GM18907 (cell line): ENCODE results near the gene MRPL14.

Source experiments
- ATAC-seq: cut with Tn5 transposase; IDR thresholded peaks from one replicate; pipeline ENCODE4 v1.9.1; 2021; ENCODE audit warnings: mild to moderate bottlenecking, moderate library complexity; ENCODE audit not compliant: unreplicated experiment

The MRPL14 gene

DNA sequence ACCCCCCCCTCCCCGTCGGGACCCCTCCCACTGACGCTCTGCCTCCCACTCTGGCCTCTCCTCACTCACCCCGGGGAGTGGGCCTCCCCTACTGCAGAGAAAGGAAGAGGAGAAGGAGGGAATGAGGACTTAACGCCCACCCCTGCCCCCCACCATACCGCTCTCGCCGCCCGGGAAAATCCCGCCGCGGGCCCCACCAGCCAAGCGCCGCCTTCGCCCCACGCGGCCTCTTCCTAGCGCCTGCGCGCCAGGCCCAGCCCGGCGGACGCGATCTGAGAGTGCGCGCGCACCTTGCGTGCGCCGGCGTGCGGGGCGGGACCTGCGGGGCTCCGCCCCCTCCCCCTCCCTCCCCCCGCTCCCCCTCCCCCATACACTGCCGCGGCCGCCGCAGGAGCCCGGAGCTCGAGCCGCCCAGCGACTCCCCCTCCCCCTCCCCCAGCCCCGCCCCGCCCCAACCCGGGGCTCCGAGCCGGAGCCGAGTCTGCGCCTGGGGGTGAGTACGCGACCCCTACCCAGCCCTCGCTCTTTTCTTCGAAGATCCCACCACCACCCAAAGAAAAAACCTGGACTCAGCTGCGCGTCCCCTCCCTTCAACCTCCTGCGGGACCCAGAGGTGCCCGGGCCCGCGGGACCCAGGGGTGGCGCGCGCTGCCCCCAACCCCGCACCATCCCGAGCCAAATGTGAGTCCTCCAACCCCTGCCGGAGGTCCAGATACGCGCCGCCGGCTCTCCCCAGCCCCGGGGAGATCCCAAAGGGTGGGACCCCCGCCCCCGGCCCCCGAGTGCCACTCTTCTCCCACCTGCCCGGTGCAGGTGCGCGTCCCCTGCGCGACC is at the start of gene MRPL14, which contains the start of gene TMEM63B:
Gene MRPL14, minus strand, starts transcription at position 267 of the 834 bp plus-strand sequence. CDS start 10,841 bp downstream, outside the sequence.
Gene TMEM63B, plus strand, starts transcription at position 369 of the 834 bp plus-strand sequence. CDS start 7,031 bp downstream, outside the sequence.
- ATAC-seq = peak; percentile 67

DNA sequence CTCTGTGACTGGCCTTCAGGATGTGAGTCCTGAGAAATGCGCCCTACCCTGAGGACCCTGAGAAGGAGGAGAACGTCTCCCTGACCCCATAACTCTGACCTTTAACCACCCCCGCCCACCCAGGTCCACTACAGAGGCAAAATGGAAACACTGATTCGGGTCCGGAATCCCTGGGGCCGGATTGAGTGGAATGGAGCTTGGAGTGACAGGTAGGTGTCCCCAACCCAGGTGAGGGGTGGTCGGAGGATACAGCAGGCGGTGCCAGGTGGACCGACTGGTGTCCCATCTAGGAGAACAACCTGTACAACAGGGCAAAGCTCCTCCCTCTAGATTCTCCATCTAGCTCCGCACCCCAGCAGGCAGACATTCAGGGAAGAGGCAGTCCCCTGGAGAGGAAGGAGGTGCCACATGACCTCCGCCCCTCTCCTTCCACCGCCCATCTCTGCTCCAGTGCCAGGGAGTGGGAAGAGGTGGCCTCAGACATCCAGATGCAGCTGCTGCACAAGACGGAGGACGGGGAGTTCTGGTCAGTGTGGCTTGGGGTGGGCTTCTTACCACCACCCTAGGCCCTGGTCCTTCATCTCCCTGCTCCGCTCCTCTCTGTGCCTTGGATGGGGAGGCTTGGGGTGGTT is 49.0 kb upstream of the MRPL14 start:
- peak; percentile 1 for ATAC-seq

DNA sequence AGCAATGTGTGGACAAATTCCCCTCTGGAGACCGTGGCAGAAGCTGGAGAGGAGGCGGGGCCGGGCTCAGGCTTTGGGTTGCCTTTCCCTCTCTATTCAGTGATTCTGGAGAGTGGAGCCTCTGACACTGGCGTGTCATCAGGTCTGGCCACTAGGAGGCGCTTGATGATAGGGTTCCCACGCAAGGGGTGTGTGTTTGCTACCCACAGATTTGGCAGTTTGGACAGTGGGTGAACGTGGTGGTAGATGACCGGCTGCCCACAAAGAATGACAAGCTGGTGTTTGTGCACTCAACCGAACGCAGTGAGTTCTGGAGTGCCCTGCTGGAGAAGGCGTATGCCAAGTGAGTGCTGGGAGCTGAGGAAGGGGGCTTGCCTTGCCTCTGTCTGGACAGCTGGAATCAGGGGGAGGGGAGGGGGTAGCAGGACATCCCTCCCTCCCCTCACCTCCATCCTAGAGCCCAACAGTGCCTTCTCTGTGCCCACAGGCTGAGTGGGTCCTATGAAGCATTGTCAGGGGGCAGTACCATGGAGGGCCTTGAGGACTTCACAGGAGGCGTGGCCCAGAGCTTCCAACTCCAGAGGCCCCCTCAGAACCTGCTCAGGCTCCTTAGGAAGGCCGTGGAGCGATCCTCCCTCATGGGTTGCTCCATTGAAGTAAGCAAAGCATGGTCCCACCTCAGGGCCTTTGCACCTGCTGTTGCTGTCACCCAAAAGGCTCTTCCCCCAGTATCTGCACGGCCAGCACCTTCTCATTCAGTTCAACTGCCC is 45.7 kb upstream of the MRPL14 start:
- no peak for ATAC-seq

DNA sequence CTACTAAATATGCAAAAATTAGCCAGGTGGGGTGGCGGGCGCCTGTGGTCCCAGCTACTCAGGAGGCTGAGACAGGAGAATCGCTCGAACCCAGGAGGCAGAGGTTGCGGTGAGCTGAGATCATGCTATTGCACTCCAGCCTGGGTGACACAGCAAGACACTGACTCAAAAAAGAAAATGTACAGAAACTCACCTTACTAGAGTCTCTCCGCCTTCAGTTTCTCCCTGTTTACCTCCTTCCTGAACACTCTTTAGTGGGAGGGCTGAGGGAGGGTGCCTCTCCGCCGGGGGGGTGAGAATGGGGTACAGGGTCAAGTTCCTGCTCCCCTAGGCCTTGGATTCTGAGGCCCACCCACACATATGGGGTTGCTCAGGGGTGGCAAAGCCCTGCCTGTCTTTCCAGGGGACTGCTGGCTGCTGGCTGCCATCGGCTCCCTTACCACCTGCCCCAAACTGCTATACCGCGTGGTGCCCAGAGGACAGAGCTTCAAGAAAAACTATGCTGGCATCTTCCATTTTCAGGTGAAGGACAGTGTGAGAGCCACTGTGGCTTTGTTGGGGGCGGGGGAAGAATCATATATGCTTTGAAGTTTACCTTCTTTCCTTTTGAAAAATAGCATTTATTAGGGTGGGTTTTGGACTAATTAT is 44.8 kb upstream of the MRPL14 start:
- ATAC-seq = no peak

DNA sequence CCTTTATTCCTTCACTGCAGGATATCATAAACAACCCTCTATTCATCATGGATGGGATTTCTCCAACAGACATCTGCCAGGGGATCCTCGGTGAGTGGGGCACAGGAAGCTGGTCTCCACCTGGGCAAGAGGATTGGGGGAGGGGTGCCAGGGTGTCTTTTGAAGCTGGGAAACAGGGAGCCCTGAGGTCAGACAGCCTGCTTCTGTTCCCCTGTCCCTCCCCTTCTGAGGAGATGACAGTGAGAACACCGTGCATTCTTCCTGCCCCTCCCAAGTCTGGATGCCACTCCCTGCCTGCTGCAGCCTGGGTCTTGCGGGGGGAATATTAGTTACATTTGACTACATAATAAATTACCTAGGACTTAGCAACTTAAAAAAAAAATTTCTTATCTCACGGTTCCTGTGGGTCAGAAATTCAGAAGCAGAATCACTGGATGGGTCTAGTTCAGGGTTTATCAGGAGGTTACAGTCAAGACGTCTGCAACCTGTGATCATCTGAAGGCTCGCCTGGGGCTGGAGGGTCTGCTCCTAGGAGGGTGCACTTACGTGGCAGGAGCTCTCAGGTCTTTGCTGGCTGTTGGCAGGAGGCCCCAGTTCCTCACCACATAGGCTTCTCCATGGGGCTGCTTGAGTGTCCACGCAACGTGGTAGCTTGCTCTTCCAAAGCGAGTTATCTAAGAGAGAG is 42.8 kb upstream of the MRPL14 start:
- no peak for ATAC-seq

DNA sequence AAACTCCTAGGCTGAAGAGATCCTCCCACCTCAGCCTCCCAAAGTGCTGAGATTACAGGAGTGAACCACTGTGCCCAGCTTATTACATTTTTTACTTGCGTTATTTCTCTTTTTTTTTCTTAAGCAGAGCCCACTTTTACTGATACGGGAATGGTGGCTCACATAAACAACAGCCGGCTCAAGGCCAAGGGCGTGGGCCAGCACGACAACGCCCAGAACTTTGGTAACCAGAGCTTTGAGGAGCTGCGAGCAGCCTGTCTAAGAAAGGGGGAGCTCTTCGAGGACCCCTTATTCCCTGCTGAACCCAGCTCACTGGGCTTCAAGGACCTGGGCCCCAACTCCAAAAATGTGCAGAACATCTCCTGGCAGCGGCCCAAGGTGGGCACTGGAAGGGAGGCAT is 41.9 kb upstream of the MRPL14 start:
- no peak for ATAC-seq

DNA sequence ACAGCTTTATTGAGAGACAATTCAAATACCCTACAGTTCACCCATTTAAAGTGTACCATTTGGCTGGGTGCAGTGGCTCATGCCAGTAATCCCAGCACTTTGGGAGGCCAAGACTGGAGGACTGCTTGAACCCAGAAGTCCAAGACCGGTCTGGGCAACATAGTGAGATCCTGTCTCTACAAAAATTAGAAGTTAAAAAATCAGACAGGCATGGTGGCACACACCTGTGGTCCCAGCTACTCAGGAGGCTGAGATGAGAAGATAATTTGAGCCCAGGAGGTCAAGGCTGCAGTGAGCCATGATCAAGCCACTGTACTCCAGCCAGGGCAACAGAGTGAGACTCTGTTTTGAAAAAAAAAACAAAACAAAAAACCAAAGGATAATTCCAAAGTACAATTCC is 40.3 kb upstream of the MRPL14 start:
- no peak for ATAC-seq

DNA sequence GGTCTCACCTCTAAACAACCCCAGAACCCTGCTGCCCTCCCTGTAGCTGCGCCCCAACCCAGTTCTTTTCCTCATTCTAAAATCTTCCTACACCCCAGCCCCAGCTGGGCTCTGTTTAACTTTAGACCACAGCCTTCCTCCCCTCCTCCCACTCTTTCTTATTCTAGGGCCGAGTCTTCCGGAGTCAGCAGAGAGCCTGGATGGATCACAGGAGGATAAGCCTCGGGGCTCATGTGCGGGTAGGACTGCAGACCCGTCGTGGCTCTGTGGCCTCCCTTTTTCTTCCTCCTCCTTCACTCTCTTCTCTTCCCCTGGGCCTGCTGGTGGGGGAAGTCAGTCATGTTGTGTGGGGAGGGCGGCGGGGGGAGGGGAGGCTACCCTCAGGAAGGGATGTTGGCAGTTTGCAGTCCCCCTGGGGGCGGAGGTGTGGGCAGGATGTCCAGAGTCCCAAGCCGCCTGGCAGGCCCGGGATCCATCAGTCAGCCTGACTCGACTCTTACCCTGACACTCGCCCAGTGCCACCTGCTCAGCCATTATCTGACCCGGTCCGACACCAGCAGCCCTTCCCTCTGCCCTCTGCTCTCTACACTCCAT is 39.4 kb upstream of the MRPL14 start:
- ATAC-seq = no peak

DNA sequence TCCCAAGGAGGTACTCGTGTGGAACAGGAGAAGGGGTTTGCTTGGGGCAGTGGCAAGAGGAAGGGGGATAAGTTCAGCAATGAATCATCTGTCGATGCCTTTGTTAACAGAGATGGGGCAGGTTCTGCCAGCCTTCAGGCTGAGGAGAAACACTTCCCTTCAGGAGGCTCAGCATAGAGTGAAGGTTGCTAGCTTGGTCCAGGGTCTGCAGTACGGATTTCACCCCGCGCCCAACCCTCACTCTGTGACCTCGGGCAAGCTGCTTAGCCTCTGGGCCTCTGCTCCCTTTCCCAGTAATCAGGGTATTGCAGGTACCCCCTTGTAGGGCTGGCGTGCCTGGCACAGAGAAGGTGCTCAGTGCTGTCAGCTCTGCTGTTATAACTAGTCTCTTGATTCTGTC is 38.9 kb upstream of the MRPL14 start:
- ATAC-seq = no peak

DNA sequence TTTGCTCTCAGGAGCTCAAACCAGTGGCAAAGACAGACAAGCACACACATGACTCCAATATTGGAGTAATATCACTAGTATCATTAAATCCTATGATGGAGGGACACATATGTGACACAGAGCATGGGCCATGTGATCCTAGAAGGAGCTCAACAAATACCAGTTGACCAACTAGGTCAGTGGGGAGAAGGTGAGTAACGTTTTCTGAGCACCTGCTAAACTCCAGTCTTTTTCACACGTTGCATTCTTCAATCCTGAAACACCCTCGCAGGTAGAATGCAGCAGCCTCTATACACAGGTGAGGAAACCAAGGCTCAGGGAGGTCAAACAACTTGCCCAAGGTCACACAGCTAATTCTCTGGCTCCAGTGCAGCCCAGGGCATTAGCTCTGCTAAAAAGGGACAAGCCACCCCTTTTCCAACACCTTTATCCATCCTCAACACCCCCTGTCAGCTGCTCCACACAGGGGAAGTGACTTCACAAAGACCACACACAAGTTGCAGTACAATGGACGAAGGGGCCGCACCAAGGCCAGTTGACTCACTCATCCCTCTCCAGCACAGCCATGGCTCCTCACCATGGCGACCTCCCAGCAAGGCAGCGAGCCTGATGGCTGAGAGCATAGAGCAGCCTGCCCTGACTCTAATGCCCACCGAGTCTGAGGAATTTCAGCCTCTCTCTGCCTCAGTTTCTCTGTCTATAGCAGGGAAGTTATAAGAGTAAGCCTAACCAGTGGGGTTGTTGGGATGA is 35.8 kb upstream of the MRPL14 start:
- ATAC-seq = no peak

DNA sequence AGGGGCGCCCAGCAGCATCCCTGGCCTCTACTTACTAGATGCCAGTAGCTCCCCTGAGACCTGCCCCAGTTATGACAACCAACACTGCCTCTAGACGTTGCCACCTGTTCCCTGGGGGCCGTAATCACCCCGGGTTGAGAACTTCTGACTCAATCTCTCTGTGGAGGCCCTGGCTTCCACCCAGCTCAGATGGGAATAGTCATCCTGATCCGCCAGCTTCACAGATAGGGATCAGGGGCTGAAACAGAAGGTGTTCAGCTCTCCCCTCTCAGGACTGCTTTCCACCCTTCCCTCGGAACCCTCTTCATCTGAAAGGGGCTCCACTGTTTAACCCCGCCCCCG is 34.7 kb upstream of the MRPL14 start:
- ATAC-seq = no peak

DNA sequence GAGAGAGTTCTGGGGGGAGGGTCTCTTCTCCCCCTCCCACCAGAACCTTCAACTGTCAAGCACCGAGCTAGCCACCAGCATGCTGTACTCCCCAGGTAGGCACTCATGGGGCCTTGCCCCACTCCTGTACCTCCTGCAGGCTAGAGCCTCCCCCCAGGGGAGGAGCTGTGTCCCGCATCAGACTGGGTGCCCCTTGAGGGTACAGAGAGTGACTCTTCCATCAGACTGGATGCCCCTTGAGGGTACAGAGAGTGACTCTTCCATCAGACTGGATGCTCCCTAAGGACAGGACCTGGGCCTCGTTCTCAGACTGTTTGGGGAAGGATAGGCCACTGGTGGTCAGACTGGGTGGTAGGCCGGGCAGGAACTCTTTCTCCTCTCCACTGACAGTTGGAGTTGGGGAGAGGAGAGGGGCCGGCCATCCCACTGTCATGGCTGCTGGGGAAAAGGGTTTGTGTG is 31.5 kb upstream of the MRPL14 start, which contains the start of gene CAPN11:
Gene CAPN11, plus strand, starts transcription at position 51 of the 459 bp plus-strand sequence. Its CDS starts 29 bp downstream, at position 80.
- no peak for ATAC-seq

DNA sequence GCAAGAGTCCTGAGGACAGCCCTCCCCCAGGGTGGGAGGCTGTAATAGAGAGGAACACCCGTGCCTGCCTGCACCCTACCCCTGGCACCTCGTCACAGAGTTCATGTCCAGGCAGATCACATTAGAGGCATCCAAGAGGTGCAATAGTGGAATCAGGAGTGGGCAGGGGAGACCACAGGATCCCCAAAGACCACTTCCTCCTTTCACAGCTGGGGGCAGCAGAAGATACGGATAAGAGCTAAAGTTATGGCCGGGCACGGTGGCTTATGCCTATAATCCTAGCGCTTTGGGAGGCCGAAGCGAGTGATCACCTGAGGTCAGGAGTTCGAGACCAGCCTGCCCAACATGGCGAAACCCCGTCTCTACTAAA is 29.9 kb upstream of the MRPL14 start:
- ATAC-seq = no peak

DNA sequence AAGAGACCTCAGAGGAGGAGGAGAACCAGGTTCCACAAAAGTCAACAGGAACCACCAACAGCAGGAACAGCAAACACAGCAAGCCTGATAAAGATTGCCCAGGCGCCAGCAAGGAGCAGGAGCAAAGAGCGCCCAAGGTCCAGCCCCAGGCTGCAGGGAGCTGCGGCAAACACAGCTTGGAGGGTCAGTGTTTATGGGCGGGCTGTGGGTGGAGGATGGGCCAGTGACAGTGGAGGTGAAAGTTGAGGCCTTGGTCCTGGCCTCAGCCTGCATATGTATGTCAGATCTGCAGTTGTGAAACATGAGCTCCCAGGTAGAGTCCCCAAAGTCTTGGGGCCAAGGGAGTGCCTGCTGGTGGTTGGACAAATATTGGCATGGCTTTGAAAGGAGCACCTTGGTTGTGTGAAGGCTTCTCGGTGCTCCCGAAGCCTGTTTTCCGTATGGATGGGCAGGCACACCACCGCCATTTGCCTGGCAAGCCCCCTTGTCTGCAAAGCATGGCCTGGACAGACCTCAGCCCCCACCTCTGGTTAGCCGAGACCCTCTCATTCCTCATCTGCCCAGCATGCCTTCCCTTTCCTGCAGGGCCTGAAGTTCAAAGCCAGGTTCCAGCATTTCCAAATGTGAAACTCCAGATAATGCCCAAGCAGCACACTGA is 29.4 kb upstream of the MRPL14 start:
- no peak for ATAC-seq

DNA sequence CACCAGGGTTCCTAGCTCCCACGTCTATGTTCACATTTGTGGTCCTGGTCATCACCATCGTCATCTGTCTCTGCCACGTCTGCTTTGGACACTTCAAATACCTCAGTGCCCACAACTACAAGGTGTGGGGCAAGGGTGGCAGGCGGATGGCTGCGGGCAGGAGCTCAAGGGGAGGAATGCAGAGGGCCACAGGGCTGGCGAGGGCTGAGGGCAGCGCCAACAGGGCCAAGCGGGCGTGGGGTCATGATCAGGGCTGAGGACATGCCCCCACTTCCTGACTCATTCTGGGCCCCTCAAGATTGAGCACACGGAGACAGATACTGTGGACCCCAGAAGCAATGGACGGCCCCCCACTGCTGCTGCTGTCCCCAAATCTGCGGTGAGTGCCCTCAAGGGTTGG is 26.8 kb upstream of the MRPL14 start:
- no peak for ATAC-seq

DNA sequence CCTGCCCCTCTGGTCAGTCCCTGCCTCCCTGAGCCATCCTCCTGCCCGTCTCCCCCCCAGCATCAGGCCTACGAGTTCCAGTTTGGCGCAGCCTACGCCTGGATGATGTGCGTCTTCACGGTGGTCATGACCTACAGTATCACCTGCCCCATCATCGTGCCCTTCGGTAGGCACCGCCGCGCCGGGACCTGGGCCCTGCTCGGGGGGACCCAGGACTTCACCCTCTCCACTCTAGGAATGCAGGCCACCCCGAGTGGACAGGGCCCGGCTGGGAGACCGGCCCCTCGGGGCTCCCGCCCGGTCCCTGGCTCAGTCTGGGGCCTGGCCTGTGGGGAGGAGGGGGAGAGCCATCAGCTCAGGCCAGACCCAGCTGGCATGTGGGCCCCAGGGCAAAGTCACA is 25.3 kb upstream of the MRPL14 start:
- ATAC-seq = no peak

DNA sequence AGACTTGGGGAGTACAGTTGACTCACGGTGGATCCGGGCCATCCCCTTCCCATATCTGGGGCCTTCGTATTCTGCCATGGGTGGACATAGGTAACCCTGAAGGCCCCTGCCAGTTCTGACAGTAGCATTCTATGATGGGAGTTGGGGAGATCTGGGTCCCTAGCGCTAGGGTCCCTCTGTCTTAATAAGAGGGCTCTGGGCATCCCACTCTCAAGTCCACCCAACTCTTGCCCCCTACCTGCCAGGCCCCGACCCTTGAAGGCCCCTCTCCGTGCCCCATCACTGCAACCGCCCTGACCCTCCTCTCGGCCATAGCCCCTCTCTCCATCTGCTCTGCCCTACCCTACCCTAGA is 24.8 kb upstream of the MRPL14 start:
- ATAC-seq = no peak

DNA sequence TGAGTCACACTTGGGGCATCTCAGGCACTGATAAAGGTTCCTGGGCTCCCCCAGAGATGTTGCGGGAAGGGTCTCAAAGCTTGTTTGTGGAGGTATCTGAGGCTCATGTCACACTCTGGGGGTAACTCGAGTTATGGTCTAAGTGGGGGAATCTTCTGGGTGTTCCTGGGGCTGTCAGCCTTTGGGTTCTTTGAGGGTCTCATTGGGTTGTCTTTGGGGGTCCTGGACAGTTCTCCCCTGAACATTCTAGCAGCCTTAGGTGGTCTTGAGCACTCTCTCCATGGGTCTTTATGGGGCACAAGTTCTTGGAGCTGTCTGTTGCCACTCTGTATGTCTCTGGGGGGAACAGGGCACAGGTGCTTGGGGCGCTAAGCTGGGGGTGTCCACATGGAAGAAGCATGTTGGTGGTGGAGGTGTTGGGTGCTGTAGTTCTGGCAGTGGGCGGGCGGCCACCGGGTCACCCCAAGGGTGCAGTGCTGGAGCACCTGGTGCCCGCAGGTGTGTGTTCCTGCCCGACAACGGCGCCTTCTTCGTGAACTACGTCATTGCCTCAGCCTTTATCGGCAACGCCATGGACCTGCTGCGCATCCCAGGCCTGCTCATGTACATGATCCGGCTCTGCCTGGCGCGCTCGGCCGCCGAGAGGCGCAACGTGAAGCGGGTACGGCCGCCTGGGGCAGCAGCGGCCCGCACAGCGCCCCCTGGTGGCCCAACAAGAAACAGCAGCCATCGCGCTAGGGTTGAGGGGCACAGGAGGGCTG is 24.3 kb upstream of the MRPL14 start:
- ATAC-seq = peak; percentile 64
